GF-D8 (cell line): ENCODE results near the gene SMARCC1.

Experiments
- DNase-seq: peaks from one replicate; lab custom pipeline; 2025; lab: John Stamatoyannopoulos, UW

The SMARCC1 gene

GRCh38 chr3:47701388-47701787 is 80.3 kb downstream of the SMARCC1 start:
- DNase-seq = no peak

- DNase-seq = no peak
These were observed 89.5 kb downstream of the SMARCC1 start for GRCh38 chr3:47692158-47692557.

GRCh38 chr3:47688488-47688887 is 93.2 kb downstream of the SMARCC1 start:
- DNase-seq = no peak

- no peak for DNase-seq
These were observed 96.7 kb downstream of the SMARCC1 start for GRCh38 chr3:47685037-47685436.

GRCh38 chr3:47681016-47681415 is 100.7 kb downstream of the SMARCC1 start:
- no peak for DNase-seq

- no peak for DNase-seq
These were observed 103.0 kb downstream of the SMARCC1 start for GRCh38 chr3:47678446-47679338.

- no peak for DNase-seq
These were observed 112.5 kb downstream of the SMARCC1 start for GRCh38 chr3:47669026-47669749.

- no peak for DNase-seq
These were observed 115.6 kb downstream of the SMARCC1 start for GRCh38 chr3:47666118-47666517.

- no peak for DNase-seq
These were observed 117.2 kb downstream of the SMARCC1 start for GRCh38 chr3:47664519-47664918.

GRCh38 chr3:47663630-47664240 is 118.0 kb downstream of the SMARCC1 start:
- DNase-seq = no peak

GRCh38 chr3:47661121-47661752 is 120.5 kb downstream of the SMARCC1 start:
- no peak for DNase-seq

- no peak for DNase-seq
These were observed 123.2 kb downstream of the SMARCC1 start for GRCh38 chr3:47658444-47658843.

GRCh38 chr3:47652142-47652541 is 129.6 kb downstream of the SMARCC1 start:
- DNase-seq = no peak

GRCh38 chr3:47650294-47650693 is 131.4 kb downstream of the SMARCC1 start:
- no peak for DNase-seq

GRCh38 chr3:47647550-47647949 is 134.1 kb downstream of the SMARCC1 start:
- no peak for DNase-seq

- DNase-seq = no peak
These were observed 135.3 kb downstream of the SMARCC1 start for GRCh38 chr3:47646362-47646761.

- DNase-seq = no peak
These were observed 136.1 kb downstream of the SMARCC1 start for GRCh38 chr3:47645551-47645950.

GRCh38 chr3:47643092-47643491 is 138.6 kb downstream of the SMARCC1 start:
- DNase-seq = no peak

- DNase-seq = no peak
These were observed 140.0 kb downstream of the SMARCC1 start for GRCh38 chr3:47641739-47642138.

GRCh38 chr3:47636921-47637320 is 144.8 kb downstream of the SMARCC1 start:
- no peak for DNase-seq

GRCh38 chr3:47636225-47636624 is 145.5 kb downstream of the SMARCC1 start:
- DNase-seq = no peak

GRCh38 chr3:47635536-47635935 is 146.2 kb downstream of the SMARCC1 start:
- no peak for DNase-seq
